ENCODE measurements around the gene TIRAP.

Gene TIRAP

GRCh38 chr11:126268708-126269579 is 13.9 kb upstream of the TIRAP start, which contains the start of the genes FOXRED1 and SRPRA:
TSS of gene FOXRED1 (plus strand) at chr11:126269154. CDS start at chr11:126269207, 53 bp downstream.
TSS of gene SRPRA (minus strand) at chr11:126268895. CDS start at chr11:126268804, 91 bp downstream.
- H3K36me3 ChIP-seq (ENCODE audit: insufficient read depth, low read length): peaks cover 36% of the 10 kb centered on the region
- peaks cover 4% of the 10 kb centered on the region for H3K4me1 ChIP-seq (ENCODE audit: insufficient read depth, low read length)
- H3K9ac ChIP-seq (ENCODE audit: low read depth, low read length): peak within 1 kb of the TSS; percentile 94
- H3K9me3 ChIP-seq (ENCODE audit: control insufficient read depth, insufficient read depth, low read length): no peaks in the 10 kb centered on the region

- Histone ChIP-seq H3K36me3 (ENCODE audit: insufficient read depth, low read length) (peaks cover 18% of the 10 kb centered on the region), H3K4me1 (ENCODE audit: insufficient read depth, low read length) (no peaks in the 10 kb centered on the region), H3K9me3 (ENCODE audit: control insufficient read depth, insufficient read depth, low read length) (no peaks in the 10 kb centered on the region), H3K9ac (ENCODE audit: low read depth, low read length) (no peak overlapping the region)
These were observed 5.6 kb upstream of the TIRAP start for GRCh38 chr11:126277322-126277721.

- Histone ChIP-seq H3K9ac (ENCODE audit: low read depth, low read length) (no peak overlapping the region), H3K36me3 (ENCODE audit: insufficient read depth, low read length) (peaks cover 14% of the 10 kb centered on the region), H3K9me3 (ENCODE audit: control insufficient read depth, insufficient read depth, low read length) (no peaks in the 10 kb centered on the region), H3K4me1 (ENCODE audit: insufficient read depth, low read length) (no peaks in the 10 kb centered on the region)
These were observed 5.1 kb upstream of the TIRAP start for GRCh38 chr11:126277780-126278179.

GRCh38 chr11:126279191-126279590 is 3.7 kb upstream of the TIRAP start:
- Histone ChIP-seq H3K36me3 (ENCODE audit: insufficient read depth, low read length) (peaks cover 13% of the 10 kb centered on the region), H3K9ac (ENCODE audit: low read depth, low read length) (no peak overlapping the region), H3K9me3 (ENCODE audit: control insufficient read depth, insufficient read depth, low read length) (no peaks in the 10 kb centered on the region), H3K4me1 (ENCODE audit: insufficient read depth, low read length) (no peaks in the 10 kb centered on the region)

GRCh38 chr11:126280595-126280994 is 2.3 kb upstream of the TIRAP start:
- peaks cover under 1% of the 10 kb centered on the region for H3K36me3 ChIP-seq (ENCODE audit: insufficient read depth, low read length)
- H3K9ac ChIP-seq (ENCODE audit: low read depth, low read length): no peak overlapping the region
- no peaks in the 10 kb centered on the region for H3K4me1 ChIP-seq (ENCODE audit: insufficient read depth, low read length)

GRCh38 chr11:126281245-126281644 is 1.6 kb upstream of the TIRAP start:
- Histone ChIP-seq H3K9me3 (ENCODE audit: control insufficient read depth, insufficient read depth, low read length) (no peaks in the 10 kb centered on the region), H3K36me3 (ENCODE audit: insufficient read depth, low read length) (no peaks in the 10 kb centered on the region; the same call in none of the 2 replicates), H3K9ac (ENCODE audit: low read depth, low read length) (no peak overlapping the region), H3K4me1 (ENCODE audit: insufficient read depth, low read length) (no peaks in the 10 kb centered on the region)

More at GRCh38 chr11:126280595-126280994, 2.3 kb upstream of the TIRAP start:
- no peaks in the 10 kb centered on the region for H3K9me3 ChIP-seq (ENCODE audit: control insufficient read depth, insufficient read depth, low read length)

GRCh38 chr11:126281666-126282175 is 1.2 kb upstream of the TIRAP start:
- Histone ChIP-seq H3K36me3 (ENCODE audit: insufficient read depth, low read length) (no peaks in the 10 kb centered on the region; the same call in none of the 2 replicates), H3K4me1 (ENCODE audit: insufficient read depth, low read length) (no peaks in the 10 kb centered on the region), H3K9me3 (ENCODE audit: control insufficient read depth, insufficient read depth, low read length) (no peaks in the 10 kb centered on the region), H3K9ac (ENCODE audit: low read depth, low read length) (no peak overlapping the region)

GRCh38 chr11:126282361-126282735 is 545 bp upstream of the TIRAP start:
- Histone ChIP-seq H3K36me3 (ENCODE audit: insufficient read depth, low read length) (no peaks in the 10 kb centered on the region; the same call in 1 of the 2 replicates), H3K9me3 (ENCODE audit: control insufficient read depth, insufficient read depth, low read length) (no peaks in the 10 kb centered on the region), H3K4me1 (ENCODE audit: insufficient read depth, low read length) (no peaks in the 10 kb centered on the region), H3K9ac (ENCODE audit: low read depth, low read length) (peak overlapping the region; percentile 75; the same call in 1 of the 2 replicates)

- Histone ChIP-seq H3K9ac (ENCODE audit: low read depth, low read length) (no peak overlapping the region), H3K36me3 (ENCODE audit: insufficient read depth, low read length) (no peaks in the 10 kb centered on the region), H3K4me1 (ENCODE audit: insufficient read depth, low read length) (no peaks in the 10 kb centered on the region), H3K9me3 (ENCODE audit: control insufficient read depth, insufficient read depth, low read length) (no peaks in the 10 kb centered on the region)
These were observed 1.9 kb downstream of the TIRAP start for GRCh38 chr11:126284829-126285228.

- no peaks in the 10 kb centered on the region for H3K9me3 ChIP-seq (ENCODE audit: control insufficient read depth, insufficient read depth, low read length)
- no peaks in the 10 kb centered on the region; the same call in 1 of the 2 replicates for H3K36me3 ChIP-seq (ENCODE audit: insufficient read depth, low read length)
- H3K4me1 ChIP-seq (ENCODE audit: insufficient read depth, low read length): no peaks in the 10 kb centered on the region
- H3K9ac ChIP-seq (ENCODE audit: low read depth, low read length): no peak overlapping the region
These were observed 5.3 kb downstream of the TIRAP start for GRCh38 chr11:126288237-126288636.

GRCh38 chr11:126290887-126291286 is 8.0 kb downstream of the TIRAP start:
- Histone ChIP-seq H3K9me3 (ENCODE audit: control insufficient read depth, insufficient read depth, low read length) (no peaks in the 10 kb centered on the region), H3K4me1 (ENCODE audit: insufficient read depth, low read length) (no peaks in the 10 kb centered on the region), H3K9ac (ENCODE audit: low read depth, low read length) (no peak overlapping the region), H3K36me3 (ENCODE audit: insufficient read depth, low read length) (no peaks in the 10 kb centered on the region; the same call in 1 of the 2 replicates)

- no peak overlapping the region for H3K9ac ChIP-seq (ENCODE audit: low read depth, low read length)
- no peaks in the 10 kb centered on the region for H3K9me3 ChIP-seq (ENCODE audit: control insufficient read depth, insufficient read depth, low read length)
- no peaks in the 10 kb centered on the region; the same call in 1 of the 2 replicates for H3K36me3 ChIP-seq (ENCODE audit: insufficient read depth, low read length)
- no peaks in the 10 kb centered on the region for H3K4me1 ChIP-seq (ENCODE audit: insufficient read depth, low read length)
These were observed 10.8 kb downstream of the TIRAP start for GRCh38 chr11:126293726-126294125.

- Histone ChIP-seq H3K36me3 (ENCODE audit: insufficient read depth, low read length) (no peaks in the 10 kb centered on the region; the same call in 1 of the 2 replicates), H3K9me3 (ENCODE audit: control insufficient read depth, insufficient read depth, low read length) (no peaks in the 10 kb centered on the region), H3K4me1 (ENCODE audit: insufficient read depth, low read length) (no peaks in the 10 kb centered on the region), H3K9ac (ENCODE audit: low read depth, low read length) (no peak overlapping the region)
These were observed 14.1 kb downstream of the TIRAP start for GRCh38 chr11:126297004-126297403.

GRCh38 chr11:126303623-126304456 is 20.9 kb downstream of the TIRAP start, which contains the start of gene DCPS:
TSS of gene DCPS (plus strand) at chr11:126304060. CDS start at chr11:126304081, 21 bp downstream.
- H3K9me3 ChIP-seq (ENCODE audit: control insufficient read depth, insufficient read depth, low read length): no peaks in the 10 kb centered on the region
- H3K9ac ChIP-seq (ENCODE audit: low read depth, low read length): peak within 1 kb of the TSS; percentile 86
- H3K36me3 ChIP-seq (ENCODE audit: insufficient read depth, low read length): no peaks in the 10 kb centered on the region
- H3K4me1 ChIP-seq (ENCODE audit: insufficient read depth, low read length): no peaks in the 10 kb centered on the region; the same call in 1 of the 2 replicates
